Activated naive CD8-positive, alpha-beta T cell treated with anti-CD3 and anti-CD28 coated beads, Interleukin-2, amount 50 U/mL, for 24 hours (primary cell): ENCODE measurements around the gene SERPINB6.
A peak's percentile ranks its signal among the peaks of the same experiment; 100 is the strongest.

Source experiments
- ATAC-seq: fragments of 150-1000 bp; cut with Tn5 transposase; one replicate; pipeline ENCODE4 v1.10.0; 2021
- DNase-seq: peaks from one replicate; pipeline ENCODE4 v3.0.0; 2021
- H3K27ac Mint-ChIP-seq: one replicate; pipeline ENCODE4 v1.8.0; 2021; ENCODE audit warnings: mild to moderate bottlenecking, mixed read lengths
- H3K27me3 Mint-ChIP-seq: one replicate; pipeline ENCODE4 v1.8.0; 2021; ENCODE audit warnings: mixed read lengths
- H3K36me3 Mint-ChIP-seq: one replicate; pipeline ENCODE4 v1.8.0; 2021; ENCODE audit warnings: low read depth, mixed read lengths
- H3K4me1 Mint-ChIP-seq: one replicate; pipeline ENCODE4 v1.8.0; 2021; ENCODE audit warnings: mixed read lengths
- H3K4me3 Mint-ChIP-seq: one replicate; pipeline ENCODE4 v1.8.0; 2021; ENCODE audit warnings: mild to moderate bottlenecking, moderate library complexity, mixed read lengths
- H3K9me3 Mint-ChIP-seq: one replicate; pipeline ENCODE4 v1.8.0; 2021; ENCODE audit warnings: mixed read lengths

Gene SERPINB6

DNA sequence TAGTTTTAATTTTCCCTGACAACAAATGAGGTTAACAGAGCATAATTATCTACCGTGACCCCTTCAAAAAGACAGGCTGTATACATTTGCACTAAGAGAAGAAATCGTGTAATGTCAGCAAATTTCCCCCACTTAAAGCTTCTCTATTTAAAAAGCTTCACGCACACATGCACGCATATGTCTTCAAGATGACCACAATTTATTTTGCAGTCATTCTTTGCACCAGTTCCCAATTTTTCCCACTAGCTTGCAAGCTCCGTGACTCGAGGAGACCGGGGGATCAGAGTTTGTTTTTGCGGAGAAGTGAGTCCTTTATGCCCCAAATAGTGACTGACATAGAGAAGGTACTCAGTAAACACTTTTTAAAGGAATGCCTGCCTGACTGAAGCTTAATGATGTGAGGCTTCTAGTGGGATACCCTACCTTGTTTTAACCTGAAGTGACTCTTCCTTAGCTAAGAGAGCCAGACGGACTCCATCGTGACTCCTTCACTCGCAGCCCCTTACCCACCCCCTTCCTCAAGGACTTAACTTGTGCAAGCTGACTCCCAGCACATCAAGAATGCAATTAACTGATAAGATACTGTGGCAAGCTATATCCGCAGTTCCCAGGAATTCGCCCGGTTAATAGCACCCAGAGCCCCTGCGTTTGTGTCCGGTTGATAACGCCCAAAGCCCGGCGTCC, 19.0 kb upstream of the SERPINB6 start:
- H3K9me3 Mint-ChIP-seq: no peaks in the 10 kb centered on the region
- peaks cover 2% of the 10 kb centered on the region for H3K36me3 Mint-ChIP-seq
- ATAC-seq: no peak
- H3K27me3 Mint-ChIP-seq: no peaks in the 10 kb centered on the region
- H3K4me3 Mint-ChIP-seq: peak overlapping the region; percentile 92
- peak; percentile 20 for DNase-seq
- peak overlapping the region; percentile 97 for H3K27ac Mint-ChIP-seq
- H3K4me1 Mint-ChIP-seq: peaks cover 30% of the 10 kb centered on the region

DNA sequence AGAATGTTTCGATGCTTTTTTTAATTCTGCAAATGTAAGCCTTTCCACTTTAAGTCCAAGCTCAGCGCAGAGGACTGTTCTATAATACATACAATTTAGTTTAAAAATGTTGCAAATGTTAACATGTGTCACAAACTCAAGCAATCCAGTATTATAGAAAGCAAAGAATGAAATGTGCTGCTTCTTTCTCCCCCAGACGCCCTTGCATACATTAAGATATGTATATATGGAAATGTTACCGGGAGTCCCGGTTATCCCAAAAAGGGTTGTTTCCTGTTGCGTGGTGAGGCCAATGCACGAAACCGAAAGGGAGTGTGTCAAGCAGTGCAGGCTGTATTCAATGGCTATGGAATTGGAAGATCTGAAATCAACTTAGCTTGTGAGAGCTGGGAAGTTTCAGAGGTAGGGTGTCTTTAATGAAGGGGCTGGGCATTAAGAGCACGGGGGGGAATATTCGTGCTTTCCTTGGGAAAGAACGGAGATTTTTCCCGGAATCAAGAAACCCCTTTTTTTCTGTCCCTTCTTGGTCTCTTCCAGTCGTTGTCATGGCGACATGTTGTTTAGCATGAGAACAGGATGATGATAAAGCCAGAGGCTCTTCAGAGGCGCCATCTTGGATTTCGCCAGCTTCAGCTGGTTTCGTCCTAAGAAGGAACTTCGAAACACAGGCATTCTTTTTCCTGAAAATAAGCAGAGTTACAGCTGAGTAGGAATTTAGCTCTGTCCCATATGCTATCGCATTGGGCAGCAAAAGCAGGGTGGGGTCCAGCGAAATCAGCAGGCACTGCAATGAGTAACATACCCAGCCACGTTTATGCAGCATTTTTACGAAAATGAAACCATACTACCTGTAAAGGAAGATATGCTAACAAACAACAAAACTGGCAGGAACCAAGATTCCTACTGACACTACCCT, 18.2 kb upstream of the SERPINB6 start:
- Mint-ChIP-seq H3K27me3 (no peaks in the 10 kb centered on the region), H3K27ac (peak overlapping the region; percentile 97), H3K4me1 (peaks cover 30% of the 10 kb centered on the region), H3K9me3 (no peaks in the 10 kb centered on the region), H3K36me3 (peaks cover 2% of the 10 kb centered on the region), H3K4me3 (peak overlapping the region; percentile 92)
- DNase-seq: peak; percentile 64
- ATAC-seq: peak; percentile 75

GRCh38 chr6:2988426-2989331, 17.3 kb upstream of the SERPINB6 start:
- H3K4me3 Mint-ChIP-seq: peak overlapping the region; percentile 92
- DNase-seq (peak; percentile 83), ATAC-seq (peak; percentile 87)
- H3K36me3 Mint-ChIP-seq: peaks cover 2% of the 10 kb centered on the region
- peaks cover 28% of the 10 kb centered on the region for H3K4me1 Mint-ChIP-seq
- H3K9me3 Mint-ChIP-seq: no peaks in the 10 kb centered on the region
- no peaks in the 10 kb centered on the region for H3K27me3 Mint-ChIP-seq
- peak overlapping the region; percentile 97 for H3K27ac Mint-ChIP-seq

- Mint-ChIP-seq H3K9me3 (no peaks in the 10 kb centered on the region), H3K36me3 (peaks cover 2% of the 10 kb centered on the region), H3K27ac (peak overlapping the region; percentile 86), H3K27me3 (no peaks in the 10 kb centered on the region), H3K4me1 (peaks cover 28% of the 10 kb centered on the region), H3K4me3 (peak overlapping the region; percentile 92)
- DNase-seq: no peak
- no peak for ATAC-seq
Measured at GRCh38 chr6:2988094-2988425, 16.7 kb upstream of the SERPINB6 start.

DNA sequence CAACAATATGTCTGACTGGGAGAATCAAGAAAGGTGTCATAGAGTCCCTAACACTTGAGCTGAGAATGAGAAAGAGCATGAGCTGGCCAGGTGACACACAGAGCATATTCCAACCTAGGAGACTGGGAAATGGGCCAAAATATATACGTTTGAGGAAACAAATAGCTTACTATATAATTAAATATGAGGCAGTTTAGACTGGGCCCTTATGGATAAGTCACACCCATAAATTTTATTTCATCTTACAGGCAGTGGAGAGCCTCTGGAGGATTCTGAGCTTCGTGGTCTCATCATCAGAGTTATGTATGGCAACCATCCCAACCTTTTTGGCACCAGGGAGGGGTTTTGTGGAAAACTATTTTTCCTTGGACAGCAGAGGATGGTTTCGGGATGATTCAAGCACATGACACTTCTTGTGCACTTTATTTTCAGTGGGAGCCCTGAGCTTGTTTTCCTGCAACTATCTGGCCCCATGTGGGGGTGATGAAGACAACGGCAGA, 15.4 kb upstream of the SERPINB6 start:
- DNase-seq (no peak), ATAC-seq (no peak)
- H3K9me3 Mint-ChIP-seq: no peaks in the 10 kb centered on the region
- no peak overlapping the region for H3K27ac Mint-ChIP-seq
- H3K36me3 Mint-ChIP-seq: peaks cover 2% of the 10 kb centered on the region
- no peak overlapping the region for H3K4me3 Mint-ChIP-seq
- H3K4me1 Mint-ChIP-seq: peaks cover 30% of the 10 kb centered on the region
- peaks cover 2% of the 10 kb centered on the region for H3K27me3 Mint-ChIP-seq

DNA sequence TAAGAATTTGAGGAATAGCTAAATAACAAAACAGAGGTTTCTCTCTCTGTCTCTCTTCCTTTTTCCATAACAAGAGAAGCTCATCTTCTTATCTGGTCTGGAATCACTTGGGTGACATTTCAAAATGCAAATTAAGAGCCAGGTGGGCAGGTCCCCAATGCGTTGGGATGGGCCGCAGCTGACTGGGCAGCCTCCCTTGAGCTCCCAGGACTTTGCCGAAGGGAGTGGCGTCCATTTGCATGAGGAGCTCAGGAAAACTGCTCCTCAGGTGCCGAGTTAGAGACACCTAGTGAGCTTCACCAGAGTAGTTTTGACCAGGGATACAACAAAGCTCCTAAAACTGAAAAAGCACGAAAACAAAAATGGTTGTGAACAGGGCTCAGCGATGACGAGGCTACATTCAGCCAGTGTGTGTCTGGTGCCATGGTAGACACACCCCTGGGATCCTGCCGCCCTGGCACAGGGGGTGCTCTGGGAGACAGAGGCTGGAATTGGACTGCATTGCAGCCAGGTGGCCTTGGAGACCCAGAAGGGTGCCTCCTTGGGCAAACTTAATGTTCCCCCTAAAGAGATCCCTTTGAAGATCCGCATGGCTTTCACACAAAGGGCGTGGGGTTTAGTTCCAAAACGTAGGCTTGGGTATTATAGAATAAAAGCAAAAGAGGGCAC, 13.5 kb upstream of the SERPINB6 start:
- Mint-ChIP-seq H3K4me1 (peaks cover 22% of the 10 kb centered on the region), H3K27me3 (peaks cover 2% of the 10 kb centered on the region), H3K9me3 (no peaks in the 10 kb centered on the region), H3K27ac (no peak overlapping the region), H3K36me3 (peaks cover 2% of the 10 kb centered on the region), H3K4me3 (no peak overlapping the region)
- ATAC-seq (no peak), DNase-seq (no peak)

DNA sequence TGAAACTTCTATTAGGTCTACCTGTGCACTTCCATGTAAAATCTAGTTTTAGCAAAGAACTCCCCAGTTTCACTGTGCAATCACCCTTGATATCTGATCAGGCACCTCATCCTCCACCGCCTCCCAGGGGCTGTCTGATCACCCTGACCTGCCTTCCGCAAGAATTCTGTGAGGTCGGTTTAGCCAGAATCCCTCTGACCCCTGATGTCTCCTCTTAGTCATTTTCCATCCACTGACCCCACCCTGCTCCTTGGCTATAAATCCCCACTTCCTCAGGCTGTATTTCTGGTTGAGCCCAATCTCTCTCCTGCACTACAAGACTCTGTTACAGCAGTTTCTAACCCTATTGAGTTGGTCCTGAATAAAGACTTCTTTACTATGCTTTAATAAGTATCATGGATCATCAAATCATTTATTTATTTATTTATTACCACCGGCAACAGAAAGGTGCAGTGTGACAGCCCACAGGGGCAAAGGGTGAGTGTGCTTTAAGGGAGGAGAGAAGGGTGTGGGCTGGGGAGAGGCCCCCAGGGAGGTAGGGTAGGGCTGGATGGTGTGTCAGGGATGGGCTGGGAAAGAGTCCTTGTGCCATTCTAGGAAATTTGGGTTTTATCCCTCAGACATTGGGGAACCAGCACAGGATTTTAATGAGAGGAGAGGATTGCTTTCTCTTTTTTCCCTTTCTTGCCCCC, 11.2 kb upstream of the SERPINB6 start:
- no peak for DNase-seq
- no peak for ATAC-seq
- no peaks in the 10 kb centered on the region for H3K9me3 Mint-ChIP-seq
- no peak overlapping the region for H3K4me3 Mint-ChIP-seq
- no peak overlapping the region for H3K27ac Mint-ChIP-seq
- H3K36me3 Mint-ChIP-seq: no peaks in the 10 kb centered on the region
- peaks cover 5% of the 10 kb centered on the region for H3K27me3 Mint-ChIP-seq
- peaks cover 8% of the 10 kb centered on the region for H3K4me1 Mint-ChIP-seq

- no peak for ATAC-seq
- DNase-seq: no peak
- peaks cover 18% of the 10 kb centered on the region for H3K4me1 Mint-ChIP-seq
- no peak overlapping the region for H3K27ac Mint-ChIP-seq
- no peaks in the 10 kb centered on the region for H3K9me3 Mint-ChIP-seq
- H3K36me3 Mint-ChIP-seq: no peaks in the 10 kb centered on the region
- H3K4me3 Mint-ChIP-seq: no peak overlapping the region
- peaks cover 10% of the 10 kb centered on the region for H3K27me3 Mint-ChIP-seq
Measured at GRCh38 chr6:2980465-2980855, 9.1 kb upstream of the SERPINB6 start.

- no peak overlapping the region for H3K27ac Mint-ChIP-seq
- no peak for ATAC-seq
- DNase-seq: no peak
- H3K4me3 Mint-ChIP-seq: no peak overlapping the region
- no peaks in the 10 kb centered on the region for H3K36me3 Mint-ChIP-seq
- peaks cover 18% of the 10 kb centered on the region for H3K4me1 Mint-ChIP-seq
- no peaks in the 10 kb centered on the region for H3K9me3 Mint-ChIP-seq
- H3K27me3 Mint-ChIP-seq: peaks cover 10% of the 10 kb centered on the region
Measured at GRCh38 chr6:2979819-2980464, 8.6 kb upstream of the SERPINB6 start.

DNA sequence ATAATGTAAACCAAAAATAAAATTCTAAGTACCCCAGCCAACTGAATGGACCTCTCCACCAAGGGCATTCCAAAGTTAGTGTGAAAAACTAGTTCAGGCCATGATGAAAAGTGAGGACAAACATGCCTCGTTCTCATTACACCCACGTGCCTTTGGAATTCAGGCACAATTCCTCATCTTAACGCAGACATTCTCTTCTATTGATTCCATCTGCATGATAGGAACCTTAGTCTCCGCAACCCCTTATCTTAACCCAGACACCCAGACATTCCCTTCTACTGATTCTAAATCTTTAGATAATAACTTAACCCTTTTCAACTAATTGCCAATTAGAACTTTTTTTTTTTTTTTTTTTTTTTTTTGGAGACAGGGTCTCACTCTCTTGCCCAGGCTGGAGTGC, 7.6 kb upstream of the SERPINB6 start:
- DNase-seq (no peak), ATAC-seq (no peak)
- Mint-ChIP-seq H3K36me3 (no peaks in the 10 kb centered on the region), H3K4me1 (peaks cover 18% of the 10 kb centered on the region), H3K27ac (no peak overlapping the region), H3K9me3 (no peaks in the 10 kb centered on the region), H3K4me3 (no peak overlapping the region), H3K27me3 (peaks cover 10% of the 10 kb centered on the region)

DNA sequence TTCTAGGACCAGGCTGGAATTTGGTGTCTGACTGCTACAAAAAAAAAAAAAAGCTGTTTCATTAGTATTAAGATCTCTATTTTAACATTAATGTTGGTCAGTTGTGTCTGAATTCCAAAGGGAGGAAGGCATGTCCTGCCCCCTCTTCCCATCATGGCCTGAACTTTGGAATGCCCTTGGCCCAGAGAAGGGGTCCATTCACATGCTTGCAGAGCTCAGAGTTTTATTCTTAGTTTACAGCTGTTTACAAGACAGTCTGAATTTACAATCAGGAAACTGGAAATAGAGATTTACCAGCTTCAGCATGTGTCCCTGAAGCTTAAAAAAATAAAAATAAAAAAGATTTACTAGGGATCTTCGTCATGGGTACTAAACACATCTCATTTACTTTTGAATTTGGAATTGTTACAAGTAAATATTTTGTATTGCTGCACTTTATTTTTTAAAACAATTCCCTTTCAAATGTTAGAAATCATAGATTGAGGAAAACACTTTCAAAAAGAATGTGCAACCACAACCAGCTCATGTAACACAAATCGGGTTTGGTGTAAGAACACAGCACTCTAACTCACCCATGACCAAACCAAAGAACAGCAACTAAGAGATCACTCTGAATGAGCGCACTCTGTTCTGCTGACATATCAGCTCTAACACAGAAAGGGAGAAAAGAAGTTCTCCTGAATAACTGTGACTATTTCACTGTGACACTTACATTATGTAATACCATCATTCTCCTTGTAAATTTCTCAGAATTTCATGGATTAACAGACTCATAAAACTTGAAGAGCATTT, 6.6 kb upstream of the SERPINB6 start:
- H3K36me3 Mint-ChIP-seq: no peaks in the 10 kb centered on the region
- H3K4me1 Mint-ChIP-seq: peaks cover 25% of the 10 kb centered on the region
- DNase-seq (no peak), ATAC-seq (no peak)
- H3K4me3 Mint-ChIP-seq: no peak overlapping the region
- H3K27me3 Mint-ChIP-seq: peaks cover 10% of the 10 kb centered on the region
- H3K27ac Mint-ChIP-seq: no peak overlapping the region
- H3K9me3 Mint-ChIP-seq: no peaks in the 10 kb centered on the region

GRCh38 chr6:2977290-2977689, 5.9 kb upstream of the SERPINB6 start:
- no peak overlapping the region for H3K4me3 Mint-ChIP-seq
- H3K9me3 Mint-ChIP-seq: no peaks in the 10 kb centered on the region
- peaks cover 16% of the 10 kb centered on the region for H3K27me3 Mint-ChIP-seq
- peaks cover 29% of the 10 kb centered on the region for H3K4me1 Mint-ChIP-seq
- no peak overlapping the region for H3K27ac Mint-ChIP-seq
- DNase-seq: no peak
- ATAC-seq: no peak
- H3K36me3 Mint-ChIP-seq: no peaks in the 10 kb centered on the region
